GM15510 (cell line): ENCODE results near the gene EXD3.

Experiments
- POLR2A ChIP-seq: IDR thresholded peaks from 3 replicates; pipeline ENCODE4 v1.6.1; 2011; ENCODE audit warnings: borderline replicate concordance; ENCODE audit not compliant: insufficient read length; ENCODE audit errors: extremely low read depth

Gene EXD3

GRCh38 chr9:137278721-137279711 lies 143.9 kb downstream of the EXD3 start:
- no peak for TF ChIP-seq POLR2A

- no peak for TF ChIP-seq POLR2A
Observed at GRCh38 chr9:137278061-137278701, 144.8 kb downstream of the EXD3 start.

GRCh38 chr9:137277329-137278041 lies 145.5 kb downstream of the EXD3 start, which contains the start of gene TOR4A:
TOR4A (plus strand) TSS chr9:137277726; CDS start chr9:137278690, 964 bp downstream.
- TF ChIP-seq POLR2A = peak; percentile 72

- TF ChIP-seq POLR2A = no peak
Observed at GRCh38 chr9:137276473-137277328, 146.3 kb downstream of the EXD3 start.

- TF ChIP-seq POLR2A = no peak
Observed at GRCh38 chr9:137275588-137276472, 147.1 kb downstream of the EXD3 start.

GRCh38 chr9:137275203-137275587 lies 147.8 kb downstream of the EXD3 start:
- TF ChIP-seq POLR2A = no peak

- no peak for TF ChIP-seq POLR2A
Observed at GRCh38 chr9:137273611-137274320, 149.2 kb downstream of the EXD3 start.

- no peak for TF ChIP-seq POLR2A
Observed at GRCh38 chr9:137273095-137273490, 149.9 kb downstream of the EXD3 start.

- no peak for TF ChIP-seq POLR2A
Observed at GRCh38 chr9:137272241-137273094, 150.5 kb downstream of the EXD3 start.

- no peak for TF ChIP-seq POLR2A
Observed at GRCh38 chr9:137271696-137272076, 151.3 kb downstream of the EXD3 start.

- no peak for TF ChIP-seq POLR2A
Observed at GRCh38 chr9:137270929-137271695, 151.8 kb downstream of the EXD3 start.

- TF ChIP-seq POLR2A = peak; percentile 36
Observed at GRCh38 chr9:137269231-137269772, 153.7 kb downstream of the EXD3 start.
